Measurements from ENCODE around the gene ASAH2B.

Gene ASAH2B

DNA sequence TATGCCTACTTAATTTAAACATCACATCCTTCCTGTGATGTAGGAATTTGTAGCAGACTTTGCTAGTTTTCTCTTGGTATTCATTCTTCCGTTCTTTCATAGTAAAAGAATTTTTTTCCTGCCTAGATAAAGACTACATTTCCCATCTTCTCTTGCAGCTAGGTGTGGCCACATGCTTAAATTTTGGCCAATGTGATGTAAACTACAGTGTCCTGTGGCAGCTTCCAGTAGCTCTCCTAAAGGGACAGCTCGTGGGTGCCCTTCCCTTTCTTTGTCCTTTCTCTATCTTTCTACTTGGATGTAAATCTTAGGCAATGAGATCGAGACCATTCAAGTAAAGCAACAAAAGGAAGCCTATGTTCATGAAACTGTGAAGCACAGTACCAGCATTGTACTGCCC, 58.6 kb downstream of the ASAH2B start:
- DNase-seq (ENCODE audit: low read depth) = no peak

DNA sequence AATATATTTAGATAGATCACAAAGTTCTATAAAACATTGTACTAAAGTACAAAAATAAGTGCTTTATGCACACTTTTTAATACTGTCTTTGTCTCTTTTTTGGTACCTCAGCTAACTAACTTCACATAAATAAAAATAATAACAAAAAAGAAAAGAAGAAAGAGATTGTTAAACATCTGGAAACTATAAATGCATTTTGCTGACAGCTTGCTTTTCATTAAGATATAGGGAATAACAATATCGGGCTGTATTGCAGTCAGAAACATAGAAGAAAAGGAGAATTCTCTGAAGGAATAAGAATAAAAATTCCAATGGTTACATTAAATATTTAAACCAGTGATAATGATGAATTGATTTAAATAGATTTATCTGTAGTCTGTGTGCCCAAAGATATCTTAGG, 59.9 kb downstream of the ASAH2B start:
- DNase-seq (ENCODE audit: low read depth) = no peak

GRCh38 chr10:50805981-50806622, 66.4 kb downstream of the ASAH2B start:
- no peak for DNase-seq (ENCODE audit: low read depth)

DNA sequence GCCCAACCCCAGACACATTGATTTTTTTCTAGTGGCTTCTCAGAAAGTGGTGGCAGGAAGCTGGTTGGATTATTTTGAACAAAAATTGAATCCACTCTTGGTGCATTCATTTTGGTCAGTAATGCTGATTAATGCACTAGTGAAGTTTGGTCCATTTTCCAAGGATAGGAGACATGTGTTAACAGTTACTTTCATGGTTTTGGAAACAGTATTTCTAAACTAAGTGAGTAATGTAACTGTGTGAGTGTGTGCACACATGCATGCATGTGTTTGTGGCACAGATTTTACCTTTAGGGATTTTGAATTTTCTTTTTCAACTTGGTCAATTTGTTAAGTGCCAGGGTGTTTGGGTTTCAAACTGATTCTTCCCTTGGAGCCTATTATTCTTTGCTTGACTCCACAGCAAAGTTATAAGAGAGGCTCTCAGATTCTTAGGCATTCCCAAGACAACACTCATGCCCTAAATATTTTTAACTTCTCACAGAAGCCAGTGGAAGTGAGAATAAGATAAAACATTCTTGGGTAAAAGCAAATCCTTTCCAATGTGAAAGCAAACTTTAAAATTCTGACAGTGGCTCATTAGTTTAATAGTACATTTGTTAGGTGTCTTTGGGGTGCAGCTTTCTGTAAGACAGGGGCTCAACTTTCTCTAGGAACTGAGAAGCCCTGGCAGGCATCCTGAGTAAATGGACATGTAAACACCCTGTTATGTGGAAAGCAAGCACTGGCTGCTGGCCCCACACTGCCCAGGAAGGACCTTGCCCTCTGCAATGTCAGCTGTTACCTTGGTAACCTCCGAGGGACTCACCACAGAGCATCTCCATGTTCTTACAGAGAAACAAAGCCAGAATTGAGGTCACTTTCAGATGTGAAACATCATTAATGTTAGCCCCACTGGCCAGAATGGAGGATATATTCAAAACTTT, 68.4 kb downstream of the ASAH2B start:
- DNase-seq (ENCODE audit: low read depth) = no peak

All from stimulated activated CD8-positive, alpha-beta memory T cell treated with anti-CD3 and anti-CD28 coated beads, Interleukin-7, amount 100 ng/mL, for 24 hours (primary cell).